Mammary epithelial cell (primary cell): ENCODE data around the gene KIT.

Source experiments
- CTCF ChIP-seq, 2 donors: IDR thresholded peaks in 1 of 2; conservative IDR thresholded peaks in 1 of 2; 2 replicates each; pipeline ENCODE4 v1.5.1; 2011 to 2012; ENCODE audit warnings: inconsistent platforms in 2 of 2, low read length in 2 of 2, mild to moderate bottlenecking in 2 of 2, control low read depth in 1 of 2, low read depth in 1 of 2; ENCODE audit not compliant: insufficient read depth in 1 of 2; ENCODE audit errors: extremely low read depth in 1 of 2
- EZH2 ChIP-seq: IDR thresholded peaks from 2 replicates; pipeline ENCODE4 v1.6.1; 2012; ENCODE audit warnings: low read length, inconsistent platforms, borderline replicate concordance

- no peak for TF ChIP-seq EZH2
- no peak for TF ChIP-seq CTCF (conservative IDR thresholded peaks at IDR 0.05 in 1 of 2, IDR thresholded peaks at IDR 0.05 in 1 of 2; ENCODE audit: extremely low read depth in 1 of 2, insufficient read depth in 1 of 2, low read depth in 1 of 2, low read length in 2 of 2)
Observed at GRCh38 chr4:54695337-54695736, 37.6 kb downstream of the KIT start.
